ENCODE results near the gene CCDC30.
"Not testable (repeated sequence)": the region's sequence is repeated elsewhere in the genome, so short reads cannot be mapped to it uniquely, and the experiment has no call there.

CCDC30 gene

GRCh38 chr1:42453386-42453785, 9.7 kb upstream of the CCDC30 start:
- no peak for DNase-seq

- DNase-seq: no peak
Measured at GRCh38 chr1:42454403-42454802, 8.7 kb upstream of the CCDC30 start.

GRCh38 chr1:42456010-42456753, 6.9 kb upstream of the CCDC30 start, which contains the start of the genes PPCS and ZMYND12:
Gene PPCS, plus strand, starts transcription at chr1:42456543. Its CDS starts 23 bp downstream, at chr1:42456566.
Gene ZMYND12, minus strand, starts transcription at chr1:42456022. Its CDS starts 25 bp downstream, at chr1:42455997.
- peak; percentile 81 for DNase-seq

GRCh38 chr1:42456754-42457089, 6.4 kb upstream of the CCDC30 start:
- DNase-seq: peak; percentile 46

- DNase-seq: no peak
Measured at GRCh38 chr1:42461196-42461595, 1.9 kb upstream of the CCDC30 start.

GRCh38 chr1:42463921-42464320, 835 bp downstream of the CCDC30 start:
- no peak for DNase-seq

GRCh38 chr1:42466030-42466429, 2.9 kb downstream of the CCDC30 start:
- no peak for DNase-seq

- no peak for DNase-seq
Measured at GRCh38 chr1:42469727-42470126, 6.6 kb downstream of the CCDC30 start.

GRCh38 chr1:42476605-42477004, 13.5 kb downstream of the CCDC30 start:
- DNase-seq: no peak

GRCh38 chr1:42477354-42477753, 14.3 kb downstream of the CCDC30 start:
- not testable (repeated sequence) for DNase-seq

- DNase-seq: no peak
Measured at GRCh38 chr1:42477775-42478174, 14.7 kb downstream of the CCDC30 start.

GRCh38 chr1:42479621-42480020, 16.5 kb downstream of the CCDC30 start:
- DNase-seq: peak; percentile 25

GRCh38 chr1:42480921-42481320, 17.8 kb downstream of the CCDC30 start:
- no peak for DNase-seq

GRCh38 chr1:42482635-42483153, 19.6 kb downstream of the CCDC30 start:
- no peak for DNase-seq

- peak; percentile 91 for DNase-seq
Measured at GRCh38 chr1:42484382-42484781, 21.3 kb downstream of the CCDC30 start.

- DNase-seq: no peak
Measured at GRCh38 chr1:42490237-42490636, 27.2 kb downstream of the CCDC30 start.

- not testable (repeated sequence) for DNase-seq
Measured at GRCh38 chr1:42502031-42502430, 38.9 kb downstream of the CCDC30 start.

- DNase-seq: no peak
Measured at GRCh38 chr1:42504535-42505128, 41.5 kb downstream of the CCDC30 start.

- no peak for DNase-seq
Measured at GRCh38 chr1:42506576-42506975, 43.5 kb downstream of the CCDC30 start.

GRCh38 chr1:42511581-42512155, 48.6 kb downstream of the CCDC30 start:
- not testable (repeated sequence) for DNase-seq

GRCh38 chr1:42518908-42519307, 55.8 kb downstream of the CCDC30 start:
- no peak for DNase-seq

GRCh38 chr1:42523171-42523570, 60.1 kb downstream of the CCDC30 start:
- no peak for DNase-seq

GRCh38 chr1:42524330-42524729, 61.2 kb downstream of the CCDC30 start:
- DNase-seq: no peak

- peak; percentile 64 for DNase-seq
Measured at GRCh38 chr1:42529724-42530181, 66.7 kb downstream of the CCDC30 start.
